HEK293 (cell line): ENCODE results near the gene TAF9B.

ENCODE experiments used
- GLI4 ChIP-seq: fragments of 450-650 bp; formaldehyde crosslinking; IDR thresholded peaks from 2 replicates; pipeline ENCODE4 v1.5.1; 2016; ENCODE audit warnings: missing biosample characterization, missing genetic modification characterization
- GLIS1 ChIP-seq: fragments of 450-650 bp; formaldehyde crosslinking; IDR thresholded peaks from 2 replicates; pipeline ENCODE4 v1.5.1; 2016; ENCODE audit warnings: missing biosample characterization, missing genetic modification characterization
- KLF10 ChIP-seq: fragments of 450-650 bp; IDR thresholded peaks from 2 replicates; pipeline ENCODE4 v1.5.1; 2018; ENCODE audit warnings: missing biosample characterization, mild to moderate bottlenecking, missing genetic modification characterization
- KLF16 ChIP-seq: fragments of 450-650 bp; formaldehyde crosslinking; IDR thresholded peaks from 2 replicates; pipeline ENCODE4 v1.5.1; 2017; ENCODE audit warnings: missing biosample characterization, missing genetic modification characterization
- KLF8 ChIP-seq: fragments of 450-650 bp; formaldehyde crosslinking; IDR thresholded peaks from 2 replicates; pipeline ENCODE4 v1.5.1; 2016; ENCODE audit warnings: missing biosample characterization, missing genetic modification characterization
- REPIN1 ChIP-seq: fragments of 450-650 bp; formaldehyde crosslinking; IDR thresholded peaks from 2 replicates; pipeline ENCODE4 v1.5.1; 2017; ENCODE audit warnings: missing biosample characterization, missing genetic modification characterization, low read depth
- SCRT1 ChIP-seq: fragments of 450-650 bp; formaldehyde crosslinking; IDR thresholded peaks from 2 replicates; pipeline ENCODE4 v1.5.1; 2016; ENCODE audit warnings: missing biosample characterization, missing genetic modification characterization, borderline replicate concordance
- SP3 ChIP-seq: fragments of 450-650 bp; formaldehyde crosslinking; IDR thresholded peaks from 2 replicates; pipeline ENCODE4 v1.5.1; 2016; ENCODE audit warnings: missing biosample characterization, missing genetic modification characterization
- SP7 ChIP-seq: fragments of 450-650 bp; formaldehyde crosslinking; IDR thresholded peaks from 2 replicates; pipeline ENCODE4 v1.5.1; 2016; ENCODE audit warnings: missing biosample characterization, missing genetic modification characterization
- ZBTB17 ChIP-seq: fragments of 450-650 bp; formaldehyde crosslinking; IDR thresholded peaks from 2 replicates; pipeline ENCODE4 v1.5.1; 2016; ENCODE audit warnings: missing biosample characterization, missing genetic modification characterization
- ZBTB7A ChIP-seq: fragments of 450-650 bp; formaldehyde crosslinking; IDR thresholded peaks from 2 replicates; pipeline ENCODE4 v1.5.1; 2016; ENCODE audit warnings: low read depth, missing biosample characterization, missing genetic modification characterization
- ZBTB8A ChIP-seq: fragments of 450-650 bp; formaldehyde crosslinking; IDR thresholded peaks from 2 replicates; pipeline ENCODE4 v1.5.1; 2016; ENCODE audit warnings: missing biosample characterization, missing genetic modification characterization
- ZNF2 ChIP-seq: fragments of 450-650 bp; formaldehyde crosslinking; IDR thresholded peaks from 2 replicates; pipeline ENCODE4 v1.5.1; 2016; ENCODE audit warnings: missing biosample characterization, missing genetic modification characterization
- ZNF223 ChIP-seq: fragments of 450-650 bp; formaldehyde crosslinking; IDR thresholded peaks from 2 replicates; pipeline ENCODE4 v1.5.1; 2016; ENCODE audit warnings: missing biosample characterization, missing genetic modification characterization
- ZNF366 ChIP-seq: fragments of 450-650 bp; formaldehyde crosslinking; conservative IDR thresholded peaks from 2 replicates; pipeline ENCODE4 v1.5.1; 2016; ENCODE audit warnings: missing biosample characterization, missing genetic modification characterization
- ZNF37A ChIP-seq: fragments of 450-650 bp; IDR thresholded peaks from 2 replicates; pipeline ENCODE4 v1.5.1; 2018; ENCODE audit warnings: missing biosample characterization, missing genetic modification characterization
- ZNF48 ChIP-seq: fragments of 450-650 bp; formaldehyde crosslinking; IDR thresholded peaks from 2 replicates; pipeline ENCODE4 v1.5.1; 2016; ENCODE audit warnings: missing biosample characterization, missing genetic modification characterization
- ZNF549 ChIP-seq: fragments of 450-650 bp; IDR thresholded peaks from 2 replicates; pipeline ENCODE4 v1.5.1; 2018; ENCODE audit warnings: missing biosample characterization, missing genetic modification characterization, mild to moderate bottlenecking, inconsistent platforms, moderate library complexity
- ZNF571 ChIP-seq: fragments of 450-650 bp; formaldehyde crosslinking; IDR thresholded peaks from 2 replicates; pipeline ENCODE4 v1.5.0; 2017; ENCODE audit warnings: missing biosample characterization, missing genetic modification characterization
- ZNF660 ChIP-seq: fragments of 450-650 bp; IDR thresholded peaks from 2 replicates; pipeline ENCODE4 v1.5.1; 2018; ENCODE audit warnings: missing biosample characterization, mild to moderate bottlenecking, missing genetic modification characterization
- ZNF791 ChIP-seq: fragments of 450-650 bp; formaldehyde crosslinking; IDR thresholded peaks from 2 replicates; pipeline ENCODE4 v1.5.1; 2016; ENCODE audit warnings: missing biosample characterization, missing genetic modification characterization
- TF ChIP-seq, protein P1 (sequence below): fragments of 450-650 bp; formaldehyde crosslinking; IDR thresholded peaks from 2 replicates; pipeline ENCODE4 v1.5.1; 2016; ENCODE audit warnings: missing biosample characterization, missing genetic modification characterization, borderline replicate concordance
- TF ChIP-seq, protein P2 (sequence below): IDR thresholded peaks from 2 replicates; pipeline ENCODE4 v1.6.1; 2011; ENCODE audit warnings: mild to moderate bottlenecking, low read depth, low read length, borderline replicate concordance
- TF ChIP-seq, protein P3 (sequence below): fragments of 450-650 bp; formaldehyde crosslinking; IDR thresholded peaks from 2 replicates; pipeline ENCODE4 v1.5.1; 2017; ENCODE audit warnings: missing biosample characterization, missing genetic modification characterization
- TF ChIP-seq, protein P4 (sequence below): fragments of 450-650 bp; formaldehyde crosslinking; IDR thresholded peaks from 2 replicates; pipeline ENCODE4 v1.5.1; 2016; ENCODE audit warnings: missing biosample characterization, missing genetic modification characterization
- TF ChIP-seq, protein P5 (sequence below): fragments of 450-650 bp; formaldehyde crosslinking; IDR thresholded peaks from 2 replicates; pipeline ENCODE4 v1.5.1; 2016; ENCODE audit warnings: missing biosample characterization, missing genetic modification characterization
- TF ChIP-seq, protein P6 (sequence below): fragments of 450-650 bp; formaldehyde crosslinking; IDR thresholded peaks from 2 replicates; pipeline ENCODE4 v1.5.1; 2016; ENCODE audit warnings: missing biosample characterization, missing genetic modification characterization

TAF9B gene

DNA sequence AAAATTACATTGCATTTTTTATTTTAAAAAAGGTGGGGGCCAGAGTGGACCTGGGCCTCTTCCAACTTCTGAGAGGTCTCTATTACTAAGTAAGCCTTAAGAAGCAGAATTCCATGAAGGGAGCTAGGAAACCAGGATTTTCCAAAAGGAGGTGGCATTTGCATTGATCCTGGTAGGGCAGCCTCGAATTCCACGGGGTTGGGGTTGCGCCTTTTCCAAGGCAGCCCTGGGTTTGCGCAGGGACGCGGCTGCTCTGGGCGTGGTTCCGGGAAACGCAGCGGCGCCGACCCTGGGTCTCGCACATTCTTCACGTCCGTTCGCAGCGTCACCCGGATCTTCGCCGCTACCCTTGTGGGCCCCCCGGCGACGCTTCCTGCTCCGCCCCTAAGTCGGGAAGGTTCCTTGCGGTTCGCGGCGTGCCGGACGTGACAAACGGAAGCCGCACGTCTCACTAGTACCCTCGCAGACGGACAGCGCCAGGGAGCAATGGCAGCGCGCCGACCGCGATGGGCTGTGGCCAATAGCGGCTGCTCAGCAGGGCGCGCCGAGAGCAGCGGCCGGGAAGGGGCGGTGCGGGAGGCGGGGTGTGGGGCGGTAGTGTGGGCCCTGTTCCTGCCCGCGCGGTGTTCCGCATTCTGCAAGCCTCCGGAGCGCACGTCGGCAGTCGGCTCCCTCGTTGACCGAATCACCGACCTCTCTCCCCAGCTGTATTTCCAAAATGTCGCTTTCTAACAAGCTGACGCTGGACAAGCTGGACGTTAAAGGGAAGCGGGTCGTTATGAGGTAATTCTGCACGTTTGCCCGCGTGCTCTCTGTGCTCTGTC, 35.6 kb downstream of the TAF9B start, which contains the start of gene PGK1 (continued):
- TF ChIP-seq, protein P1, sequence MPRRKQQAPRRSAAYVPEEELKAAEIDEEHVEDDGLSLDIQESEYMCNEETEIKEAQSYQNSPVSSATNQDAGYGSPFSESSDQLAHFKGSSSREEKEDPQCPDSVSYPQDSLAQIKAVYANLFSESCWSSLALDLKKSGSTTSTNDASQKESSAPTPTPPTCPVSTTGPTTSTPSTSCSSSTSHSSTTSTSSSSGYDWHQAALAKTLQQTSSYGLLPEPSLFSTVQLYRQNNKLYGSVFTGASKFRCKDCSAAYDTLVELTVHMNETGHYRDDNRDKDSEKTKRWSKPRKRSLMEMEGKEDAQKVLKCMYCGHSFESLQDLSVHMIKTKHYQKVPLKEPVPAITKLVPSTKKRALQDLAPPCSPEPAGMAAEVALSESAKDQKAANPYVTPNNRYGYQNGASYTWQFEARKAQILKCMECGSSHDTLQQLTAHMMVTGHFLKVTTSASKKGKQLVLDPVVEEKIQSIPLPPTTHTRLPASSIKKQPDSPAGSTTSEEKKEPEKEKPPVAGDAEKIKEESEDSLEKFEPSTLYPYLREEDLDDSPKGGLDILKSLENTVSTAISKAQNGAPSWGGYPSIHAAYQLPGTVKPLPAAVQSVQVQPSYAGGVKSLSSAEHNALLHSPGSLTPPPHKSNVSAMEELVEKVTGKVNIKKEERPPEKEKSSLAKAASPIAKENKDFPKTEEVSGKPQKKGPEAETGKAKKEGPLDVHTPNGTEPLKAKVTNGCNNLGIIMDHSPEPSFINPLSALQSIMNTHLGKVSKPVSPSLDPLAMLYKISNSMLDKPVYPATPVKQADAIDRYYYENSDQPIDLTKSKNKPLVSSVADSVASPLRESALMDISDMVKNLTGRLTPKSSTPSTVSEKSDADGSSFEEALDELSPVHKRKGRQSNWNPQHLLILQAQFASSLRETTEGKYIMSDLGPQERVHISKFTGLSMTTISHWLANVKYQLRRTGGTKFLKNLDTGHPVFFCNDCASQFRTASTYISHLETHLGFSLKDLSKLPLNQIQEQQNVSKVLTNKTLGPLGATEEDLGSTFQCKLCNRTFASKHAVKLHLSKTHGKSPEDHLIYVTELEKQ (tag by site-specific recombination), result no peak
- TF ChIP-seq KLF10 (tag by site-specific recombination) (0 out of 2 replicates have a peak, but pooled peaks have one; percentile 11), SCRT1 (tag by site-specific recombination) (no peak), ZNF366 (no peak), ZNF549 (tag by site-specific recombination) (no peak), KLF16 (tag by site-specific recombination) (peak; percentile 42; the same call in 1 of the 2 replicates), ZNF37A (tag by site-specific recombination) (peak; percentile 100; the same call in 1 of the 2 replicates), GLI4 (tag by site-specific recombination) (no peak), REPIN1 (tag by site-specific recombination) (no peak), ZNF223 (tag by site-specific recombination) (no peak), ZBTB8A (tag by site-specific recombination) (peak; percentile 53), ZBTB7A (no peak), ZNF791 (tag by site-specific recombination) (no peak), ZNF571 (tag by site-specific recombination) (no peak), SP7 (peak; percentile 50), KLF8 (peak; percentile 85), GLIS1 (tag by site-specific recombination) (peak; percentile 89), ZNF48 (tag by site-specific recombination) (no peak), SP3 (tag by site-specific recombination) (peak; percentile 92), ZNF2 (tag by site-specific recombination) (0 out of 2 replicates have a peak, but pooled peaks have one; percentile 35), ZBTB17 (tag by site-specific recombination) (peak; percentile 69), ZNF660 (peak; percentile 100; the same call in 1 of the 2 replicates)
- TF ChIP-seq, protein P2, sequence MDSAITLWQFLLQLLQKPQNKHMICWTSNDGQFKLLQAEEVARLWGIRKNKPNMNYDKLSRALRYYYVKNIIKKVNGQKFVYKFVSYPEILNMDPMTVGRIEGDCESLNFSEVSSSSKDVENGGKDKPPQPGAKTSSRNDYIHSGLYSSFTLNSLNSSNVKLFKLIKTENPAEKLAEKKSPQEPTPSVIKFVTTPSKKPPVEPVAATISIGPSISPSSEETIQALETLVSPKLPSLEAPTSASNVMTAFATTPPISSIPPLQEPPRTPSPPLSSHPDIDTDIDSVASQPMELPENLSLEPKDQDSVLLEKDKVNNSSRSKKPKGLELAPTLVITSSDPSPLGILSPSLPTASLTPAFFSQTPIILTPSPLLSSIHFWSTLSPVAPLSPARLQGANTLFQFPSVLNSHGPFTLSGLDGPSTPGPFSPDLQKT, result peak; percentile 51; the same call in 1 of the 2 replicates
- TF ChIP-seq, protein P3, sequence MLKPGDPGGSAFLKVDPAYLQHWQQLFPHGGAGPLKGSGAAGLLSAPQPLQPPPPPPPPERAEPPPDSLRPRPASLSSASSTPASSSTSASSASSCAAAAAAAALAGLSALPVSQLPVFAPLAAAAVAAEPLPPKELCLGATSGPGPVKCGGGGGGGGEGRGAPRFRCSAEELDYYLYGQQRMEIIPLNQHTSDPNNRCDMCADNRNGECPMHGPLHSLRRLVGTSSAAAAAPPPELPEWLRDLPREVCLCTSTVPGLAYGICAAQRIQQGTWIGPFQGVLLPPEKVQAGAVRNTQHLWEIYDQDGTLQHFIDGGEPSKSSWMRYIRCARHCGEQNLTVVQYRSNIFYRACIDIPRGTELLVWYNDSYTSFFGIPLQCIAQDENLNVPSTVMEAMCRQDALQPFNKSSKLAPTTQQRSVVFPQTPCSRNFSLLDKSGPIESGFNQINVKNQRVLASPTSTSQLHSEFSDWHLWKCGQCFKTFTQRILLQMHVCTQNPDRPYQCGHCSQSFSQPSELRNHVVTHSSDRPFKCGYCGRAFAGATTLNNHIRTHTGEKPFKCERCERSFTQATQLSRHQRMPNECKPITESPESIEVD (tag by site-specific recombination), result no peak
- TF ChIP-seq, protein P4, sequence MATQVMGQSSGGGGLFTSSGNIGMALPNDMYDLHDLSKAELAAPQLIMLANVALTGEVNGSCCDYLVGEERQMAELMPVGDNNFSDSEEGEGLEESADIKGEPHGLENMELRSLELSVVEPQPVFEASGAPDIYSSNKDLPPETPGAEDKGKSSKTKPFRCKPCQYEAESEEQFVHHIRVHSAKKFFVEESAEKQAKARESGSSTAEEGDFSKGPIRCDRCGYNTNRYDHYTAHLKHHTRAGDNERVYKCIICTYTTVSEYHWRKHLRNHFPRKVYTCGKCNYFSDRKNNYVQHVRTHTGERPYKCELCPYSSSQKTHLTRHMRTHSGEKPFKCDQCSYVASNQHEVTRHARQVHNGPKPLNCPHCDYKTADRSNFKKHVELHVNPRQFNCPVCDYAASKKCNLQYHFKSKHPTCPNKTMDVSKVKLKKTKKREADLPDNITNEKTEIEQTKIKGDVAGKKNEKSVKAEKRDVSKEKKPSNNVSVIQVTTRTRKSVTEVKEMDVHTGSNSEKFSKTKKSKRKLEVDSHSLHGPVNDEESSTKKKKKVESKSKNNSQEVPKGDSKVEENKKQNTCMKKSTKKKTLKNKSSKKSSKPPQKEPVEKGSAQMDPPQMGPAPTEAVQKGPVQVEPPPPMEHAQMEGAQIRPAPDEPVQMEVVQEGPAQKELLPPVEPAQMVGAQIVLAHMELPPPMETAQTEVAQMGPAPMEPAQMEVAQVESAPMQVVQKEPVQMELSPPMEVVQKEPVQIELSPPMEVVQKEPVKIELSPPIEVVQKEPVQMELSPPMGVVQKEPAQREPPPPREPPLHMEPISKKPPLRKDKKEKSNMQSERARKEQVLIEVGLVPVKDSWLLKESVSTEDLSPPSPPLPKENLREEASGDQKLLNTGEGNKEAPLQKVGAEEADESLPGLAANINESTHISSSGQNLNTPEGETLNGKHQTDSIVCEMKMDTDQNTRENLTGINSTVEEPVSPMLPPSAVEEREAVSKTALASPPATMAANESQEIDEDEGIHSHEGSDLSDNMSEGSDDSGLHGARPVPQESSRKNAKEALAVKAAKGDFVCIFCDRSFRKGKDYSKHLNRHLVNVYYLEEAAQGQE (tag by site-specific recombination), result peak; percentile 80; the same call in 1 of the 2 replicates
- TF ChIP-seq, protein P5, sequence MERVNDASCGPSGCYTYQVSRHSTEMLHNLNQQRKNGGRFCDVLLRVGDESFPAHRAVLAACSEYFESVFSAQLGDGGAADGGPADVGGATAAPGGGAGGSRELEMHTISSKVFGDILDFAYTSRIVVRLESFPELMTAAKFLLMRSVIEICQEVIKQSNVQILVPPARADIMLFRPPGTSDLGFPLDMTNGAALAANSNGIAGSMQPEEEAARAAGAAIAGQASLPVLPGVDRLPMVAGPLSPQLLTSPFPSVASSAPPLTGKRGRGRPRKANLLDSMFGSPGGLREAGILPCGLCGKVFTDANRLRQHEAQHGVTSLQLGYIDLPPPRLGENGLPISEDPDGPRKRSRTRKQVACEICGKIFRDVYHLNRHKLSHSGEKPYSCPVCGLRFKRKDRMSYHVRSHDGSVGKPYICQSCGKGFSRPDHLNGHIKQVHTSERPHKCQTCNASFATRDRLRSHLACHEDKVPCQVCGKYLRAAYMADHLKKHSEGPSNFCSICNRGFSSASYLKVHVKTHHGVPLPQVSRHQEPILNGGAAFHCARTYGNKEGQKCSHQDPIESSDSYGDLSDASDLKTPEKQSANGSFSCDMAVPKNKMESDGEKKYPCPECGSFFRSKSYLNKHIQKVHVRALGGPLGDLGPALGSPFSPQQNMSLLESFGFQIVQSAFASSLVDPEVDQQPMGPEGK (tag by site-specific recombination), result peak; percentile 70
- TF ChIP-seq, protein P6, sequence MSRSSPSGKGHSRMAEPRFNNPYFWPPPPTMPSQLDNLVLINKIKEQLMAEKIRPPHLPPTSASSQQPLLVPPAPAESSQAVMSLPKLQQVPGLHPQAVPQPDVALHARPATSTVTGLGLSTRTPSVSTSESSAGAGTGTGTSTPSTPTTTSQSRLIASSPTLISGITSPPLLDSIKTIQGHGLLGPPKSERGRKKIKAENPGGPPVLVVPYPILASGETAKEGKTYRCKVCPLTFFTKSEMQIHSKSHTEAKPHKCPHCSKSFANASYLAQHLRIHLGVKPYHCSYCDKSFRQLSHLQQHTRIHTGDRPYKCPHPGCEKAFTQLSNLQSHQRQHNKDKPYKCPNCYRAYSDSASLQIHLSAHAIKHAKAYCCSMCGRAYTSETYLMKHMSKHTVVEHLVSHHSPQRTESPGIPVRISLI (tag by site-specific recombination), result no peak
